NB4 (cell line): ENCODE data around the gene ALAD.

Experiments
- DNase-seq: peaks from one replicate; pipeline ENCODE4 v3.0.0; 2010; ENCODE audit warnings: low read depth
- H3K4me3 ChIP-seq: one replicate; pipeline ENCODE4 v1.5.1; 2011; ENCODE audit warnings: mild to moderate bottlenecking, low read depth, low read length, moderate library complexity
- MYC ChIP-seq: IDR thresholded peaks from 2 replicates; pipeline ENCODE4 v1.6.1; 2011; ENCODE audit warnings: low read depth, low read length
- POLR2A ChIP-seq: IDR thresholded peaks from 2 replicates; pipeline ENCODE4 v1.6.1; 2011; ENCODE audit warnings: mild to moderate bottlenecking; ENCODE audit not compliant: insufficient read length; ENCODE audit errors: extremely low read depth
- TF ChIP-seq, protein P1 (sequence below): IDR thresholded peaks from 2 replicates; pipeline ENCODE4 v1.6.1; 2011; ENCODE audit warnings: low read depth, low read length
- TF ChIP-seq, protein P2 (sequence below): IDR thresholded peaks from one replicate; pipeline ENCODE4 v1.5.1; 2012; ENCODE audit warnings: low read depth, low read length

ALAD gene

DNA sequence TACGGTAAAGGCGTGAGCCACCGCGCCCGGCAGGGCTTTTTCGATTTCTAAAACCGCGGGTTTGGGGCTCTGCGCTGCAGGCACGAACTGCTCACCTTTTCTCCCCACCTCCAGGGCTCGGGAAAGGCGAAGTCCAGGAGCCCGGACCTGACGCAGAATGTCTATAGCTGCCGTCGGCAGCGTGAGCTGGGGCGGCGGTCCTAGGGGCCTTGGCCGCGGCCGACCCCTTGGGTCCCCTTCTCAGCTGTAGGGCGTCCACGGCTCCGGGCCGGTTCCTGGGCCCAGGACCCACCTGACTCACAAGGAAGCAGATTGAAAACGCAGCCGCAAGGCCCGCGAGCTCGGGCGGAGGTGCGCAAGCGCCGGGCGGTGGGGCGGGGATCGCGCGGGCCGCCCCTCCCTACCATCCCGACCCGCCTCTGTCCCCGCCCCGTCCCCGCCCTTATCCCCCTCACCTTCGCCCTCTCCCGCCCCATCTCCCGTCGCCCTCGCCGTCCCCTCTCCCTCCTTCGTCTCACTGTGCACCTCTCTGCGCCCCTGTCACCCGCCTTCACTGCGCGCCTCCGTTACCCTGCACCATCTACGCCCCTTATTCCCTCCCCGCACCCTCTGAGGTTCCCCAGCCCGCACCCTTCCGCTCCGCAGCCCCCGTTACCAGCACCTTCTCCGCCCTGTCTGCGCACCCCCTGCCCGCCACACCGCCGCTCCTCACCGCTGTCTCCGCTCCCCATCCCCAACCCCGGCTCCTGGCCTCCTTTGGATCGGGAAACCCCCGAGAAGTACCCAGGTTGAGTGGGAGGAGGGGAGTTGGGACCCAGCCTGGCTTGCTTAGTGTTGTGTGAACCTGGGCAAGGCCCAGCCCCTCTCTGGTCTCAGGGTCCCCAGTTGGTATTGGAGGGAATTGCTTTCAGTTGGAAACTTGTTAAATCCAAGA, 24.2 kb downstream of the ALAD start, which contains the start of gene HDHD3:
TSS of gene HDHD3 (minus strand) at position 353 of the 934 bp plus-strand sequence. CDS start 2,632 bp downstream, outside the sequence.
- peak; percentile 76 for DNase-seq
- H3K4me3 ChIP-seq = peak within 1 kb of the TSS; percentile 69
- TF ChIP-seq POLR2A = peak; percentile 52
- TF ChIP-seq, protein P1, sequence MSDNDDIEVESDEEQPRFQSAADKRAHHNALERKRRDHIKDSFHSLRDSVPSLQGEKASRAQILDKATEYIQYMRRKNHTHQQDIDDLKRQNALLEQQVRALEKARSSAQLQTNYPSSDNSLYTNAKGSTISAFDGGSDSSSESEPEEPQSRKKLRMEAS = no peak
- no peak for TF ChIP-seq MYC
- TF ChIP-seq, protein P2, sequence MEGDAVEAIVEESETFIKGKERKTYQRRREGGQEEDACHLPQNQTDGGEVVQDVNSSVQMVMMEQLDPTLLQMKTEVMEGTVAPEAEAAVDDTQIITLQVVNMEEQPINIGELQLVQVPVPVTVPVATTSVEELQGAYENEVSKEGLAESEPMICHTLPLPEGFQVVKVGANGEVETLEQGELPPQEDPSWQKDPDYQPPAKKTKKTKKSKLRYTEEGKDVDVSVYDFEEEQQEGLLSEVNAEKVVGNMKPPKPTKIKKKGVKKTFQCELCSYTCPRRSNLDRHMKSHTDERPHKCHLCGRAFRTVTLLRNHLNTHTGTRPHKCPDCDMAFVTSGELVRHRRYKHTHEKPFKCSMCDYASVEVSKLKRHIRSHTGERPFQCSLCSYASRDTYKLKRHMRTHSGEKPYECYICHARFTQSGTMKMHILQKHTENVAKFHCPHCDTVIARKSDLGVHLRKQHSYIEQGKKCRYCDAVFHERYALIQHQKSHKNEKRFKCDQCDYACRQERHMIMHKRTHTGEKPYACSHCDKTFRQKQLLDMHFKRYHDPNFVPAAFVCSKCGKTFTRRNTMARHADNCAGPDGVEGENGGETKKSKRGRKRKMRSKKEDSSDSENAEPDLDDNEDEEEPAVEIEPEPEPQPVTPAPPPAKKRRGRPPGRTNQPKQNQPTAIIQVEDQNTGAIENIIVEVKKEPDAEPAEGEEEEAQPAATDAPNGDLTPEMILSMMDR = no peak

DNA sequence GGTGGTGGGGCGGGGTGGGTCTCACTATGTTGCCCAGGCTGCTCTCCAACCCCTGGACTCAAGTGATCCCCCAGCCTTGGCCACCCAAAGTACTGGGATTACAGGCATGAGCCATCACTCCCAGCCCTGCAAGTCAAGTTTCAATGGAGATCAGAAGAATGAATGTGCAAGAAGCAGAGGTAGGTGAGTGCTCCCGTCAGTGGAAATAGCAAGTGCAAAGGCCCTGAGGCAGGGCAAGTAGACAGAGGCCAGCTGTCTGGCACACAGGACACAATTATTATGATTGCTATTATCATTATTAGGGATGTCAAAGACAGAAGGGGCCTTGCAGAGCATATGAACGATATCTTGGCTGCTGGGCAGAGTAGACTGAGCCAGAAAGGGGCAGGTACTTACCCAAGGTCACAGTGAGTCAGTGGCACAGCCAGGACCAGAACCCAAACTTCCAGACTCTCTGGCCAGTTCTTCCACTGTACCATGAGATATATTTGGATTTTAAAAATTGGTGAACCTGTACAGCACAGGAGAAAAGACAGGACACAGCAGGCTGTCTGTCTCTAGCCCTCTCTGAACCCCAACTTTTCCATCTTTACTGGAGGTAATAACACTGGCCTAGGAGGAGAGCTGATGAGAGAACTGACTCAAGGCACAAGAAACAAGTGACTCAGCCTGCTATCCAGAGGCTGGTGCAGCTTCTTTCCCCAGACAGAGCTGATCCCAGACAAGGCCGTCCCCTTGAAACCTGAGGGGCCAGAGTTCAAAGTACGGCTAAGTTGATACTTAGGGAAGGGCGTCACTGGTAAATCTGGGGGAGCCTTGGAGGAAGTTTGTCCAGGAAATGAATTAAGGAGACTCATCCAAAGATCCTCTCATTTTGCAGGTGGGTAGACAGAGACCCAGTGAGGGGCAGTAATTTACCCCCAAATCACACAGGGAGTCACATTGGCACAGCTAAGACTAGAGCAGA, 25.7 kb downstream of the ALAD start:
- TF ChIP-seq, protein P2 = no peak
- TF ChIP-seq MYC = no peak
- TF ChIP-seq POLR2A = no peak
- TF ChIP-seq, protein P1 = no peak
- DNase-seq = no peak
- no peak overlapping the region for H3K4me3 ChIP-seq

DNA sequence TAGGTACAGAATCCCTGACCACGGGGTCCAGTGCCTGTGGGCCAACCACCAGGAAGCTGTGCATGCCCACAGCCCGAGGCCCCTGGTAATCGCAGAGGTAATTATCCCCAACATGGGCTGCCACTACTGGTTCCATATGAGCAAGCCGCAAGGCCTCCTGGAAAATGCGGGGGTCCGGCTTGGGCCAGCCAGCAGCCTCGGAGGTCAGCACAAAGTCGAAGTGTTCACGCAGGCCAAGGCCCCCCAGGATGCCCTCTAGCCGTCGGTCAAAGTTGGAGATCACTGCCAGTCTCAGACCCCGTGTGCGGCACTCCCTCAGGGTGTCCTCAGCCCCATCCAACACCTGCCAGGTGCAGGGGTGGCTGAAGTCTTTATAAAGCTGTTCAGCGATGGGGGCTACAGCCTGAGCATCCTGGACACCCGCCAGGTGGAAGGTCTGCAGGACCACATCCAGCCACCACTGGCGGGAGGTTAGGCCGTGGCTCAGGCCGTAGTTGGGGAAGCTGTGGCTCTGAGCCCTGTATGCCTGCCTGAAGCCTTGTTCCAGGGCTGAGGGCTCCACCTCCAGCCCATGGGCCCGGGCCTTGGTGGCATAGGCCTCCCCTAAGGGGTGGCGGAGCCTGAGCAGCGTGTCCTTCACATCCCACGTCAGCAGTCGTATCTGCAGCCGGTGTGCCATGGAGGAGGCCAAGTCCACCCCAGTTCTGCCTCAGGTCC, 27.2 kb downstream of the ALAD start:
- TF ChIP-seq, protein P1 = no peak
- TF ChIP-seq, protein P2 = no peak
- TF ChIP-seq MYC (no peak), POLR2A (no peak)
- H3K4me3 ChIP-seq = no peak overlapping the region
- no peak for DNase-seq

DNA sequence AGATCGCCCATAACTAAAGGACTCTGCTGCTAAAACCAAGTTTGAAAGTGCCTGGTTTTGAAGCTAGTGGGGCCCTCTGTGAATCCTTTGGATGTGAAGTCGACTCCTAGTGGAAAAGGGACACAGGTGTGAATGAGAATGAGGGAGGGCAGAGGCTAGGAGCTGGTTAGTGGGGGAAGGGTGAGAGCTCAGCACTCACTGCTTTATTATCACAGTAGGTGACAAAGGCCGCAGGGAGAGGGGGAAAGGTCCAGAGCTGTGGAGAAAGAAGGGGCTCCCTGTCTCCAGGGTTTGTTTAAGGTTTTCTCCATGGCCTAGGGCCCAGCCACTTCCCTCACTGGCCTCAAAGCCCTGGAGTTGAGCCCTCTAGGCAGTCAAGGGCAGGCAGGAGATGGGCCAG, 27.8 kb downstream of the ALAD start:
- no peak overlapping the region for H3K4me3 ChIP-seq
- DNase-seq = no peak
- TF ChIP-seq, protein P2 = no peak
- TF ChIP-seq POLR2A (no peak), MYC (no peak)
- TF ChIP-seq, protein P1 = no peak

DNA sequence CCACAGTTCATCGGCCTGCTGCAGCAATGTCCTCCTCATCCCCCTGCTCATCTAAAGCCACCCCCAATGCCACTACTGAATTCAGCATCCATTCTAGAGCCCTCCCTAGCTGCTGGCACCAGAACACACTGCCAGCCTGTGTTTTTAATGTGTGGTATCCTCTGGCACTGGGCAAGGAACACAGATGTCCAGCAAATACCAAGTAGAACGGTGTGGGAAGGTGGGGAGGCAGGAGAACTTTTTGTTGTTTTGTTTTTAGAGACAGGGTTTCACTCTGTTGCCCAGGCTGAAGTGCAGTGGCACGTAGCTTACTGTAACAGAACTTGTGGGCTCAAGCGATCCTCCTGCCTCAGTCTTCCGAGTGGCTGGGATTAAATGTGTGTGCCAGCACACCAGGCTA, 29.0 kb downstream of the ALAD start:
- DNase-seq = no peak
- H3K4me3 ChIP-seq = no peak overlapping the region
- no peak for TF ChIP-seq MYC
- TF ChIP-seq, protein P2 = no peak
- TF ChIP-seq, protein P1 = no peak
- TF ChIP-seq POLR2A = no peak
